ENCODE results near the gene SLC46A3.

The SLC46A3 gene

DNA sequence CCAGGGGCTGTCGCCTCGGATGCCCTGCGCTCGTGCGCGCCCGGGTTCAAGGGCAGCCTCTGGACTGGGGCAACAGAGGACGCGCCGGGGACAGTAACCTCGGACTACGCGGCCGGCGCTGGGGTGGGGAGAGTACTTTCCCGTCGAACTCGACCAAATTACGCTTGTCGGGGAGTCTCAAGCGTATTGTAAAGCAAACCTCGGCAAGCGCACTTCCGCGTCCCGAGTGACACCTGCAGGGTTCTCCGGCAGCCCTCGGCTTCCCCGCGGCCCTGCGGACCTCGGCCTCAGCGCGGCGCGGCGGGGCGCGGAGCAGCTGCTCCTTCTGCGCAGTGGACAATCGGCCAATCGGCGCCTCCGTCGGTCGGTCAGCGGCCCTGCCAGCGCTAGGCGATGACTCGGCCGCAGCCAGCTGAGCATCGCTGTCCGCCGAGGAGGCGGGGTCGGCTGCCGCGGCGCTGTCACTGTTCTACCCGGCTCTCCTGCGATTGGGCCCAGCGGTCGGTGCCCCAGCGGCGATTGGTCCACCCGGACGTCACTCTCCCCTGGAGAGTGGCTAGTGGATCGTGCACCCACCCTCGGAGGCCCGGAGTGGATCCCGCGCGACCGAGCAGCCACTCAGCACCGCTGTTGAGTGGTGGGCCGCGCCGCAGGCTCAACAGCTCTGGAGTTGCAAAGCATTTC, at the start of gene SLC46A3:
Gene SLC46A3, minus strand, starts transcription at position 428 of the 684 bp plus-strand sequence. CDS start 972 bp downstream, outside the sequence.
- peak; percentile 98 for DNase-seq

GRCh38 chr13:28763887-28764286, 45.1 kb upstream of the SLC46A3 start:
- no peak for DNase-seq

DNA sequence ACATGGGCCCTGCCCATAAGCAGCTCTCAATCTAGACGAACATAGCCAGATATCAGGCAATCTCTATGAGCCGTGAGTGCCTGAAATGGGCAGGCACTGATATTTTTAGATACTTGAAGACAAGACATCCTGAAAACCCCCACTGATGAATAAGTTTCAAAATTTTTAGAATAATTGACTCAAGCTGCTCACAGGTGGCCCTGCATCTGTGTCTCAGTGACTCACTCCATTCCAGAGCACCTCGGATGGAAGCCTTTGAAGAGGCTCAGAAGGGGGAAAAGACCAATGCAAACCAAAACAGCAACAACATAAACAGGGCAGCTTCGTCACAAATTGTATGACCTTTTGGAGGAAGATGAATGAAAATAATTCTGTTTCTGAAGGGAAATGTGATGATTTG, 42.8 kb upstream of the SLC46A3 start:
- DNase-seq = no peak

- no peak for DNase-seq
These were observed 36.7 kb upstream of the SLC46A3 start for GRCh38 chr13:28755546-28755870.

DNA sequence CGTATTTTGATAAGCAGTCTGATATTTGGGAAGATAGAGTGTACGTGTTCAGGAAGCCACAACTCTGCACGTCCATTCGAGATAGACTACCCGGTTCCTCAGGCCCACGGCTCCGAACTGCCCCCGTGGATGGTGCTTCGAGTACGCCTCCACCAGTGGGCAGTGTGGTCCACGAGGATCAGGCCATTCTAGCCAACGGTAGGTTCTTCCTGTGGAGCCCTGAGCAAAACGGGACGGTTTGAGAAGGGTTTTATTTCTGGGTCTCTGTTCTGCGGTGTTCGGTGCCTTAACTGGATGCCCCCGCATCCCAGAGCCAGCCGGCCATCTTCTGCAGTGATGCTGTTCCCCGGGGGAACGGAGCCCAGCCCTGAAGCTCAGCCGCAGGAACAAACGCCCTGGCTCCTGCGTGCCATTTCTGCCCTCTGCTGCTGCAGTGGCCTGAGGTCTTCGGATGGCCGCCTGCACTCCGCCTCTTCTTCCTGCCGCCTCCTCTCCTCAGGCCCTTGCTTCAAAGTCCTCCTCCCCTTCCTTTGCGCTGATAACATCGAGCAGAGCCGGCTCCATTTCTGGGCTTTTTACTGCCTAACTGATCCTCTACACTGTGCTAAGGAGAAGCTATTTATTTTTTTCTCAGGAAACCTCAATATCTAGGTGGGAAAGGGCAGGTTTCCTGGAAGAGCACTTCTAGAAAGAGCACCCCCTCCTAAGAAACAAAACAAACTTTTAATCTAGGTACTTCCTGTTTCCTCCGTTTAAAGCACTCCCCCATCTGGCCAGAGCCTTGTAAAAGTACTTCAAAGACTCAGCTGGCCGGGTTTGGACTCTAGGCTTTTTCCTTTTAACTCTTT, 36.2 kb upstream of the SLC46A3 start:
- peak; percentile 61 for DNase-seq

DNA sequence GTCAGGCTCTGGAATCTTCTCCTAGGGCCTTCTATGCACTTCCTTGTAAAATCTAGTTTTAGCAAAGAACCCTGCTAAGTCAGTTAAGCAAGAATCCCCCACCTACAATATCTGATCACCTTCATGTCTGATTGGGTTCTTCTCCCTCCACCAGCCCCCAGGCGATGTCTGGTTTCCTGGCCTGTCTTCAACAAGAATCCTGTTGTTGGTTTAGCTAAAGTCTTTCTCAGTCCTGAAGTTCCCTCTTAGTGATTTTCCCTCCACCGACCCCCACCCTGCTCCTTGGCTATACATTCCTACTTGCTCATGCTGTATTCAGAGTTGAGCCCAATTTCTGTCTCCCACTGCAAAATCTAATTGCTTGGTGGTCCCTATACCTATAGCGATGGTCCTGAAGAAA, 35.2 kb upstream of the SLC46A3 start:
- DNase-seq = no peak

DNA sequence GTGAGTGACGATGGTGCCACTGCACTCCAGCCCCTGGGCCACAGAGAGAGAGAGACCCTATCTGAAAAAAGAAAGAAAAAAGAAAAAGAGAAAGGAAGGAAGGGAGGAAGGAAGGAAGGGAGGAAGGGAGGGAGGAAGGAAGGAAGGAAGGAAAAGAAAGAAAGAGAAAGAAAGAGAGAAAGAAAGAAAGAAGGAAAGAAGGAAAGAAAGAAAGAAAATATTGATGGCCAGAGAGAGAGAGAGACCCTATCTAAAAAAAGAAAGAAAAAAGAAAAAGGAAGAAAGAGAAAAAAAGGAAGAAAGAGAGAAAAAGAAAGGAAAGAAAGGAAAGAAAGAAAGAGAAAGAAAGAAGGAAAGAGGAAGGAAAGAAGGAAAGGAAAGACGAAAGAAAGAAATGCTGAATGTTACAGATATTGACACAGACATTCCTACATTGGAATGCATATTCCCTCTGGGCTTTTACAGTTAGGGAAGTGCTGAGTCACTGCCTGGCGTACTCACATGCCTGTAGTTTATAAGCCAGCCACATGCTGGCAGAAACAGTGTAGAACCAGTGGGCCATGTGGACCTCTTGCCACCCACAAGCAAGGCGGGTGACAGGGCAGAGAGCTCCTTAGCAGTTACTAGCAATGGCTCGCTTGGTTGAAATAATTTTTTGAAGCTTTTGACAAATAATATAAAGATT, 34.6 kb upstream of the SLC46A3 start:
- peak; percentile 76 for DNase-seq

- DNase-seq = peak; percentile 41
These were observed 32.6 kb upstream of the SLC46A3 start for GRCh38 chr13:28751175-28751960.

DNA sequence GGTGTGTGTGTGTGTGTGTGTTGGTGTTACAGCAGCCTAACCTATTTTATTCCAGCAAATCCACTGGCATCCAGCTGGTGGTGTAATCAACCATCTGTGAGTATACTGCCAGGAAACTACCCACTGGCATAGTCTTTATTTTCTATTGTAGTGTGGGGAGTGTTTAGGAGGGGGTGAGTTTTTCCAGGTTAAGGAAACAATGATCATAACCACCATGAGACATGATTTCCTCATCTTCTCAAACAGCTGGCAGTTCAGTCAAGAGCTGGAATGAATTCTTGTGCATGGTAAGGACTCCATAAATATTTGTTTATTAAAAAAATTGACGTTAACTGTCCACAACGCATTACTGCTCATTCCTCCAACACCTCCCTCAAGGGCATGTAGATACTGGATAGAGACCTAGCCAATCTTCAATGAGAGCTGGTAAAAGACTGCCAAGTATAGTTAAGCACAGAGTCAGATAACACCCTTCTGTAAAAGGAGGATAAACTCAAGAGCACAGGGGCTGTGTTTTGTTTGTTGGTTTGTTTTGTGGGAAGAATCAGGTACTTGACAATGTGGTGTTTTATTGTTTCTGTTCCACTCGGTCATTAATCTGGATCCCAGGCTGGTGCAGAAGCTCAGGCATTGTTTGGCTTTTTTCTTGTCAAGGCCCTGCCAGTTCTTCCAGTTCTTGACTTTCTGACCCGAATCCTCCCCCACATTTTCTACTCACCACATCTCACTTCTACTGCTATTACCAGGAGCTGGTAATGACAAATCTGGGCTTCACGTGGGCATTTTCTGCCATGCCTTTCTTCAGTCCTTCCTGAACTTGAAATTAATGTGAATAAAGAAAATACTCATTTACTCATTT, 31.6 kb upstream of the SLC46A3 start:
- peak; percentile 47 for DNase-seq

DNA sequence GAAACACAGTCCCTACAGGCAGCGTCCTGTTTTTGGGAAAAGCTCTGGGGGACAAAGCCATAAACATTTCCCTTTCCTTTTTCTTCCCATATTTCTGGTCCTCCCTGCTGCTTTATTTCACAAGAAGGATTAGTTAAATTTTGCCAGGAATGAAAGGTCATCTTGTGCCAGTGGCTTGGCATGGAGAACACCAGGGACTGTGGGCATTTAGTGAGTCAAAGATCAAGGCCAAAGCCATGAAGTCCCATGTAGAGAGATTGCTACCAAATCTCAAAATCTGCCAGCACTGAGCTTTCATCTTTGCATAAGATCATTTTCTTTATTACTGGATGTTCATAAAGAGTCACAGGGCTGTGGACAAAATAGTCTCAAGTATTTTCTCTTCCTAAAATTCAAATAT, 29.1 kb upstream of the SLC46A3 start:
- DNase-seq = no peak

- DNase-seq = no peak
These were observed 27.5 kb upstream of the SLC46A3 start for GRCh38 chr13:28746287-28746612.

DNA sequence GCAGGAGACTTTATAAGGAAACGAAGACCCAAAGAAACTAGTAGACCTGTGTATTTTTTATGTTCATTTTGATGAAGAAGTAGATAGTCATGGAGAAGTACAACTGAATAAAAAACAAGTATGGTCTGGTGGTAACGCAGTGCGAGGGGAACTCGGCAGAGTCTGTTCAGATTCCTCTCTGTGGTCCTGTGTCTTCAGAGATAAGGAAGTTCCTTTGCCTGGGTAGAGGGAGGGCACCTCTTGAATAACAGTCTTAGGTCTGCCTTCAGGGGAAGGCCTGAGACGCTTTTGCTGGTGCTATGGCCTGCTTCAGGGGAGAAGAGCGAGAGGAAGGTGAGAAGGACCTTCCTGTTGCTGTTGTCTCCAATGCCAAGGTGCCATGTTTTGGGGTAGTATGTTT, 25.9 kb upstream of the SLC46A3 start:
- DNase-seq = peak; percentile 56

GRCh38 chr13:28744091-28744536, 25.3 kb upstream of the SLC46A3 start:
- peak; percentile 94 for DNase-seq

DNA sequence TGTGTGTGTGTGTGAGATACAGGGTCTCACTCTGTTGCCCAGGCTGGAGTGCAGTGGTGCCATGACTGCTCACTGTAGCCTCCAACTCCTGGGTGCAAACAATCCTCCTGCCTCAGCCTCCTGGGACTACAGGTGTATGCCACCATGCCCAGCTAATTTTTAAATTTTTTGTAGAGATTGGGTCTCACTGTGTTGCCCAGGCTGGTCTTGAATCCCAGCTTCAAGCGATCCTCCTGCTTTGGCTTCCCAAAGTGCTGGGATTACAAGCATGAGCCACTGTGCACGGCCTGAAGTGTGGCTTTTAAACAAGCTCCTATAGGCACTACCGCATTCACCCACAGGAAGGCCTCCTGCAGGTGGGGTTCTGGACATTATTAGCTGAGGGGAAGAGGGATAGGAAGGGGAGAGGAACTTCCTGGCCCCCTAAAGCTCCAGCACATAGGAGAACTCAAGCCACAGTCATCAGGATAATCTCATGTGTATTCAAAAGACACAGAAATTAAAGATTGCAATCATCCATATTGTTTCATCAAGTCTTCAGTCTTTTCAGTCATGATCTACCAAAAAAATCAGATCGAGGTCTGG, 24.8 kb upstream of the SLC46A3 start:
- no peak for DNase-seq

GRCh38 chr13:28743020-28743419, 24.2 kb upstream of the SLC46A3 start:
- peak; percentile 44 for DNase-seq

- DNase-seq = peak; percentile 49
These were observed 23.7 kb upstream of the SLC46A3 start for GRCh38 chr13:28742445-28742844.

GRCh38 chr13:28741084-28741491, 22.3 kb upstream of the SLC46A3 start:
- DNase-seq = peak; percentile 80

GRCh38 chr13:28739376-28739775, 20.6 kb upstream of the SLC46A3 start:
- DNase-seq = no peak

DNA sequence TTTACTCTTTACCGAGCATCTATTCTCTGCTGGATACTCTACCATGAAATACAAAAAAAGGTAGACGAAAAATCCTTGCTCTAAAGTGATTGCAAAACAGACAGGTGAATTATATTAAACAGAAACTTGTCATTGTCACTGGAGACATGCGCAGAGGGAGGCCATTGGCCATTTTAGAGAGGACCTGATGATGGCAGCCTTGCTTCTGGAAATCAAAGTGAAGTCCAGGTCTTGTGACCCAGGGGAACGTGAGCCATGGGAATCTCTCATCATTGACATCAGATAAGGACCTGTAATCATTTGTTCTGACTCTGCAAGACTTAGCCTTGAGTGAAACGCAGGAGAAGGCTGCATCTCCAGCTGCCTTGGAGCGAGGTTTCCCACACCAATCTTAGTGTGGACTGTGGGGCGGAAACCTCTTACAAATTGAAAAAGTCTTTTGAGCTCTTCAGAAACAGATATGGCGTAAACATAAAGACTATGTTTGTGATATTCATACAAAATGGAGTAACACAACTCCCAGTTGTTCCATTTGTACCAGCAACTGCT, 16.8 kb upstream of the SLC46A3 start:
- DNase-seq = no peak

- peak; percentile 26 for DNase-seq
These were observed 16.1 kb upstream of the SLC46A3 start for GRCh38 chr13:28734906-28735305.

DNA sequence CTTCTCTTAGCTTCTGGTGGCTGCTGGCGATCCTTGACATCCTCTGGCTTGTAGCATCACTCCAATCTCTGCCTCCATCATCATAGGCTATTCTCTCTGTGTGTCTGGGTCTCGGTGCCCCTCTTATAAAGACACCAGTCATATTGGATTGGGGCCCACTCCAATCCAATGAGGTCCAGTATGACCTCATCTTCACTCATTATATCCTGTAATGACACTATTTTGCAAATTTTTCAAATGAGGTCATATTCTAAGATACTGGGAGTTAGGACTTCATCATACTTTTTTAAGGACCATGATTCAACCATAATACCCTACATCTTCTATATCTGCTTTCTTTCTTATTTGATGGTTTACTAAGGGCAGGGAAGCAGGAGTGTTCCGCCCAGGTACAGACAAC, 12.0 kb upstream of the SLC46A3 start:
- DNase-seq = no peak

Measured in suppressor macrophage treated with lipopolysaccharide for 4 hours (primary cell).